GM20000 (cell line): ENCODE measurements around the gene ASRGL1.

ENCODE experiments used
- DNase-seq: peaks from one replicate; pipeline ENCODE4 v3.0.0; 2012; ENCODE audit warnings: low spot score
- TF ChIP-seq, protein P1 (sequence below): IDR thresholded peaks from 2 replicates; pipeline ENCODE4 v1.5.1; 2012; ENCODE audit warnings: mild to moderate bottlenecking, control low read depth; ENCODE audit errors: extremely low read depth, missing control alignments

The ASRGL1 gene

DNA sequence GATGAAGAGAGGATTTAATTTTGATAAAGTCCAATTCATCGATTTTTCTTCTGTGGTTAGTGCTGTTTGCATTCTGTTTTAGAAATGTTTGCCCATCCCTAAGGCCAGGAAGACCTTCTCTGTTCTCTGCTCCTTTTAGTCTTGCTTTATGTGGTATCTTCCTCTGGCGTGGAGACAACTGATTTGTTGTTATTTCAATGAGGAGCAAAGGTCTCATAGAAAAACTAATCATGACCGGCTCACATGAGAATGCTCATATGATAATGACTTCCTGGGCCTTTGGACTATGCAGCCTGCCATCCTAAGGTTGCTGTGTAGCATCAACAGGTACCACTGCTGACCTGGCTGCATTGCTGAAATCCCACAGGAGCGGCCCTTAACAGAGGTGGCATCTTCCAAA is 101.4 kb downstream of the ASRGL1 start:
- TF ChIP-seq, protein P1, sequence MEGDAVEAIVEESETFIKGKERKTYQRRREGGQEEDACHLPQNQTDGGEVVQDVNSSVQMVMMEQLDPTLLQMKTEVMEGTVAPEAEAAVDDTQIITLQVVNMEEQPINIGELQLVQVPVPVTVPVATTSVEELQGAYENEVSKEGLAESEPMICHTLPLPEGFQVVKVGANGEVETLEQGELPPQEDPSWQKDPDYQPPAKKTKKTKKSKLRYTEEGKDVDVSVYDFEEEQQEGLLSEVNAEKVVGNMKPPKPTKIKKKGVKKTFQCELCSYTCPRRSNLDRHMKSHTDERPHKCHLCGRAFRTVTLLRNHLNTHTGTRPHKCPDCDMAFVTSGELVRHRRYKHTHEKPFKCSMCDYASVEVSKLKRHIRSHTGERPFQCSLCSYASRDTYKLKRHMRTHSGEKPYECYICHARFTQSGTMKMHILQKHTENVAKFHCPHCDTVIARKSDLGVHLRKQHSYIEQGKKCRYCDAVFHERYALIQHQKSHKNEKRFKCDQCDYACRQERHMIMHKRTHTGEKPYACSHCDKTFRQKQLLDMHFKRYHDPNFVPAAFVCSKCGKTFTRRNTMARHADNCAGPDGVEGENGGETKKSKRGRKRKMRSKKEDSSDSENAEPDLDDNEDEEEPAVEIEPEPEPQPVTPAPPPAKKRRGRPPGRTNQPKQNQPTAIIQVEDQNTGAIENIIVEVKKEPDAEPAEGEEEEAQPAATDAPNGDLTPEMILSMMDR, result no peak
- no peak for DNase-seq

DNA sequence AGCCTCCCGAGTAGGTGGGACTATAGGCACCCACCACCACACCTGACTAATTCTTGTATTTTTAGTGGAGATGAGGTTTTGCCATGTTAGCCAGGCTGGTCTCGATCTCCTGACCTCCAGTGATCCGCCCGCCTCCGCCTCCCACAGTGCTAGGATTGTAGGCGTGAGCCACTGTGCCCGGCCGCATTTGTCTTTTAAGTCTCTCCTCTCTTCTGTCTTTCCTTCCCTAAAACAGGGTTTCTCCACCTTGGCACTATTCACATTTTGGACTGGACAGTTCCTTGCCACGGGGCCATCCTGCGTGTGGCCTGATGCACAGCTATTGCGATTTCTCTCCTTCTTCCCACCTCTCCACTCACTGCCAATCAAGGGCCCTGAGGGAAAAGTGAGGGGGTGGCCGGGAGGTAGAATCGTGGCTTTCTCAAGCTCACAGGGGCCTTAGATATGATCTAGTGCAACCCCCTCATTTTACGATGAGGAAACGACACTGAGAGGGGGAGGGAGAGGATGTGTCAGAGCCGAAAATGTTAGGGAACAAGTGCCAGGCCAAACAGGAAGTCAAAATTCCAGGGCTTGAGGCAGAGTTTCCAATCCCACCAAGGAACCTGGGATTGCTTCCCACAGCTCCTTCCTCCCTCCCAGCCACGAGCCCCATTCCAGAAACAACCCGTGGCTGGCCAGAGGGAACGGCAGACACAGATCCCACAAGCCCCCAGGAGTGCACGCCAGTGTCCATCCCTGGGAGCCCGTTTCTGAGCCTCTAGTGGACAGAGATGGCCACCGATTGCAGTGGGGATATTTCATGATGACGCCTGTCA is 102.7 kb downstream of the ASRGL1 start:
- TF ChIP-seq, protein P1, result no peak
- DNase-seq, result no peak
